ENCODE results near the gene CYSTM1.
"Not testable (repeated sequence)": the region's sequence is repeated elsewhere in the genome, so short reads cannot be mapped to it uniquely, and the experiment has no call there.

CYSTM1 gene

GRCh38 chr5:140197023-140197422 lies 22.0 kb downstream of the CYSTM1 start:
- DNase-seq (ENCODE audit: low spot score), result no peak
- TF ChIP-seq CTCF (IDR thresholded peaks at IDR 0.05; ENCODE audit: extremely low read depth, insufficient read depth, missing control alignments), result no peak
- in situ Hi-C loops (cut with MboI; ENCODE audit: low pct_unique_long_range_greater_than_20kb, low sequenced_read_pairs, unreplicated experiment), result no loop called here

- in situ Hi-C loops (cut with MboI; ENCODE audit: low pct_unique_long_range_greater_than_20kb, low sequenced_read_pairs, unreplicated experiment); DNase-seq (ENCODE audit: low spot score): not testable (repeated sequence)
These were observed 23.9 kb downstream of the CYSTM1 start for GRCh38 chr5:140198915-140199314.

- in situ Hi-C loops (cut with MboI; ENCODE audit: low pct_unique_long_range_greater_than_20kb, low sequenced_read_pairs, unreplicated experiment), result no loop called here
- TF ChIP-seq CTCF (IDR thresholded peaks at IDR 0.05; ENCODE audit: extremely low read depth, insufficient read depth, missing control alignments), result no peak
- DNase-seq (ENCODE audit: low spot score), result no peak
These were observed 27.1 kb downstream of the CYSTM1 start for GRCh38 chr5:140202078-140202477.

- in situ Hi-C loops (cut with MboI; ENCODE audit: low pct_unique_long_range_greater_than_20kb, low sequenced_read_pairs, unreplicated experiment), result no loop called here
- TF ChIP-seq CTCF (IDR thresholded peaks at IDR 0.05; ENCODE audit: extremely low read depth, insufficient read depth, missing control alignments), result no peak
- DNase-seq (ENCODE audit: low spot score), result no peak
These were observed 27.6 kb downstream of the CYSTM1 start for GRCh38 chr5:140202610-140203009.

GRCh38 chr5:140205216-140205615 lies 30.2 kb downstream of the CYSTM1 start:
- DNase-seq (ENCODE audit: low spot score), result no peak
- in situ Hi-C loops (cut with MboI; ENCODE audit: low pct_unique_long_range_greater_than_20kb, low sequenced_read_pairs, unreplicated experiment), result no loop called here
- no peak for TF ChIP-seq CTCF (IDR thresholded peaks at IDR 0.05; ENCODE audit: extremely low read depth, insufficient read depth, missing control alignments)

- TF ChIP-seq CTCF (IDR thresholded peaks at IDR 0.05; ENCODE audit: extremely low read depth, insufficient read depth, missing control alignments), result no peak
- DNase-seq (ENCODE audit: low spot score), result no peak
- in situ Hi-C loops (cut with MboI; ENCODE audit: low pct_unique_long_range_greater_than_20kb, low sequenced_read_pairs, unreplicated experiment), result no loop called here
These were observed 31.0 kb downstream of the CYSTM1 start for GRCh38 chr5:140205952-140206351.

GRCh38 chr5:140207250-140207964 lies 32.4 kb downstream of the CYSTM1 start:
- in situ Hi-C loops (cut with MboI; ENCODE audit: low pct_unique_long_range_greater_than_20kb, low sequenced_read_pairs, unreplicated experiment), result no loop called here
- no peak for TF ChIP-seq CTCF (IDR thresholded peaks at IDR 0.05; ENCODE audit: extremely low read depth, insufficient read depth, missing control alignments)
- DNase-seq (ENCODE audit: low spot score), result no peak

All from GM13977 (cell line).